Pons (tissue), 1 donor: ENCODE data around the gene OR51F1.
"Not testable (repeated sequence)": the region's sequence is repeated elsewhere in the genome, so short reads cannot be mapped to it uniquely, and the experiment has no call there.

Experiments
- DNase-seq: peaks from one replicate; pipeline ENCODE4 v3.0.0-alpha.2; 2016; ENCODE audit warnings: low spot score

Gene OR51F1, protein sequence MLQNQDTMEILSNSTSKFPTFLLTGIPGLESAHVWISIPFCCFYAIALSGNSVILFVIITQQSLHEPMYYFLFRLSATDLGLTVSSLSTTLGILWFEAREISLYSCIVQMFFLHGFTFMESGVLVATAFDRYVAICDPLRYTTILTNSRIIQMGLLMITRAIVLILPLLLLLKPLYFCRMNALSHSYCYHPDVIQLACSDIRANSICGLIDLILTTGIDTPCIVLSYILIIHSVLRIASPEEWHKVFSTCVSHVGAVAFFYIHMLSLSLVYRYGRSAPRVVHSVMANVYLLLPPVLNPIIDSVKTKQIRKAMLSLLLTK

GRCh38 chr11:4769838-4770237 is at the start of gene OR51F1:
OR51F1 (minus strand) TSS chr11:4769938; CDS start chr11:4769938, 0 bp downstream.
- DNase-seq: no peak

- DNase-seq: no peak
These were observed 39.5 kb upstream of the OR51F1 start for GRCh38 chr11:4809246-4809645.

- DNase-seq: no peak
These were observed 38.7 kb upstream of the OR51F1 start for GRCh38 chr11:4808476-4808875.

DNA sequence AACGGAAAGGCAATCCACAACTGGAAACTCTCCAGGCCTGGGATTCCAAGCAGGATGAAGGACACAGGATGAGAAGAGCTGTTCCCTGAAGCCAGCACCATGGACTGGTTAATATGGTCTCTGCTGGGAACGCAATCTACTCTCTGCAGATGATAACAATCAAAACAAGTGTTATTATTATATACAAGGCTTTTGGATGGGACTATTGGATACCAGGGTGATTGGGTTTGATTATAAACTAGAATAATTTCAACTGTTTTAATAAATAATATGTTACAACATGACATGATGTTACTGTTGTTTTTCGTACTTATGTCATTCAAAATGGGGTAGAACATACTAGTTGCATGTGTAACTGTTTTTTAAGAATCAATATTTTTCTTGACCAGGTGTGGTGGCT is 34.5 kb upstream of the OR51F1 start, which contains the start of gene OR52R1:
Gene OR52R1 (minus strand): TSS at position 101 of the 400 bp plus-strand sequence. CDS start 0 bp downstream, at position 101.
- DNase-seq: no peak

GRCh38 chr11:4801316-4801715 is 31.6 kb upstream of the OR51F1 start:
- DNase-seq: not testable (repeated sequence)

GRCh38 chr11:4798427-4799183 is 28.9 kb upstream of the OR51F1 start:
- DNase-seq: no peak

- DNase-seq: no peak
These were observed 27.5 kb upstream of the OR51F1 start for GRCh38 chr11:4797206-4797605.

DNA sequence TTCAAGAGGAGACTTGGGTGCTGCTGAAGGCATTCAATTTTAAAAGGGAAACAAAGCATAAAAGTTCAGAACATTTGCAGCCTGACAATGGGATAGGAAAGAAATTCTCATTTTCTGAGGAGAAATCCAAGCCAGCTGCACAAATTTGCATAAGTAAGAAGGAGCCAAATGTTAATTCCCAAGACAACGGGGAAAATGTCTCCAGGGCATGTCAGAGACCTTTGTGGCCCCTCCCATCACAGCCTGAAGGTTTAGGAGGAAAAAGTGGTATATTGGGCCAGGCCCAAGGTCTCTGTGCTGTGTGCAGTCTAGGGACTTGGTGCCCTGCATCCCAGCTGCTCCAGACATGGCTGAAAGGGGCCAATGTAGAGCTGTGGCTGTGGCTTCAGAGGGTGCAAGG is 12.7 kb upstream of the OR51F1 start:
- DNase-seq: no peak

- no peak for DNase-seq
These were observed 1.6 kb downstream of the OR51F1 start for GRCh38 chr11:4768094-4768493.

GRCh38 chr11:4766420-4767043 is 3.2 kb downstream of the OR51F1 start:
- no peak for DNase-seq

- DNase-seq: no peak
These were observed 6.6 kb downstream of the OR51F1 start for GRCh38 chr11:4763096-4763495.

- DNase-seq: no peak
These were observed 18.5 kb downstream of the OR51F1 start for GRCh38 chr11:4751201-4751600.

DNA sequence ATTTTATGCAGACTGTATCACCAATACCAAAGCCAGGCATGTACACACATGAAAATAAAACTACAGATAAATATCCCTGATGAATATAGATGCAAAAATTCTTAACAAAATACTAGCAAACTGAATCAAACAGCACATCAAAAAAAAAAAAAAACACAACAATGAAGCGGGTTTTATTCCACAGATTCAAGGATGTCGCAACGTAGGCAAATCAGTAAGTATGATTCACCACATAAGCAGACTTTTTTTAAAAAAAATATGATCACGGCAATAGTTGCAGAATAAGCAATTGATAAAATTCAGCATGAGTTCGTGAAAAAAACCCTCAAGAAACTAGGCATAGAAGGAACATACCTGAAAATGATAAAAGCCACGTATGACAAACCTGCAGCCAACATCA is 21.3 kb downstream of the OR51F1 start:
- DNase-seq: no peak

DNA sequence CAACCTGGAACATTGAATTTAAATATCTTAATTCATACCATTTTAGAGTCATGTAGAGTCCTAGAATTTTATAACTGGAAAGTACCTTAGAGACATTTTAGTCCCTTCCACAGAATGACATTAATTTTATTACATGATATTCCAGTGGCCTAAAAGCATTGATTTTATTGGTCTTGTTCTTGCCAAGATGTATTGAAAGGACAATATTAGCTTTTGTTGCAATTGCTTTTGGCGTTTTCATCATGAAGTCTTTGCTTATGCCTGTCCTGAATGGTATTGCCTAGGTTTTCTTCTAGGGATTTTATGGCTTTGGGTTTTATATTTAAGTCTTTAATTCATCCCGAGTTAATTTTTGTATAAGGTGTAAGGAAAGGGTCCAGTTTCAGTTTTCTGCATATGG is 29.0 kb downstream of the OR51F1 start:
- DNase-seq: no peak

GRCh38 chr11:4727171-4727570 is 42.6 kb downstream of the OR51F1 start:
- no peak for DNase-seq

- not testable (repeated sequence) for DNase-seq
These were observed 46.9 kb downstream of the OR51F1 start for GRCh38 chr11:4722616-4723534.
